ENCODE measurements around the gene GRAMD2A. TPM values are rescaled to one million over a fixed set of nuclear protein-coding genes. Genes with fewer than 3 reads are reported as not detected.

Gene GRAMD2A
- total and polyA plus RNA-seq, 11 donors: 0.03 to 0.45 TPM; not detected in 9

DNA sequence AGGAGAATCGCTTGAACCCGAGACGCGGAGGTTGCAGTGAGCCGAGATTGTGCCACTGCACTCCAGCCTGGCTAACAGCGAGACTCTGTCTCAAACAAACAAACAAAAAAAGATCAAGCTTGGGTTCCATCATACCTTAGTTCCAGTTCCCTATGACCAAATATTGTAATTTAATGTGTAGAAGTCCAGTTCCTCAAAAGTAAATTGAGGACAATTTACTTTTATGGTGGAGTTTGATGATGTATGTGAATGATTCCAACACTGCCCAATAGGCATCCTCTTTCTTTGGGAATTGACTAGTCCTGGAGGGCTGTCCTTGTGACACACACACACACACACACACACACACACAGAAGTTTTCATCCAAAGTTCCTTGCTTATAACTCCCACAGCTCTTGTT, 36.2 kb upstream of the GRAMD2A start:
- intact Hi-C loops (cut with DNase I): loop anchor here in 3 of 10 donors (5.0 kb wide), 2 partner anchors 36 to 39 kb away; partner anchors contain the start of genes PARP6 (in 3 of the 3) and GRAMD2A (in 1 of the 3)
- Histone ChIP-seq H3K36me3 (peaks cover 0 to 10% (median 0%) of the 10 kb centered on the region in 9 donors), H3K27me3 (no peaks in the 10 kb centered on the region), H3K9me3 (no peaks in the 10 kb centered on the region), H3K4me1 (peaks cover 2 to 46% (median 19%) of the 10 kb centered on the region in 12 donors), H3K4me3 (no peak overlapping the region), H3K27ac (no peak overlapping the region)
- ATAC-seq (no peak), DNase-seq (no peak)
- WGBS, 4 donors: 97 to 98% (median 98%) methylated on average over 6 of the region's 6 CpGs
- no peak for TF ChIP-seq POLR2A (IDR thresholded peaks at IDR 0.05)
- TF ChIP-seq, protein P1, sequence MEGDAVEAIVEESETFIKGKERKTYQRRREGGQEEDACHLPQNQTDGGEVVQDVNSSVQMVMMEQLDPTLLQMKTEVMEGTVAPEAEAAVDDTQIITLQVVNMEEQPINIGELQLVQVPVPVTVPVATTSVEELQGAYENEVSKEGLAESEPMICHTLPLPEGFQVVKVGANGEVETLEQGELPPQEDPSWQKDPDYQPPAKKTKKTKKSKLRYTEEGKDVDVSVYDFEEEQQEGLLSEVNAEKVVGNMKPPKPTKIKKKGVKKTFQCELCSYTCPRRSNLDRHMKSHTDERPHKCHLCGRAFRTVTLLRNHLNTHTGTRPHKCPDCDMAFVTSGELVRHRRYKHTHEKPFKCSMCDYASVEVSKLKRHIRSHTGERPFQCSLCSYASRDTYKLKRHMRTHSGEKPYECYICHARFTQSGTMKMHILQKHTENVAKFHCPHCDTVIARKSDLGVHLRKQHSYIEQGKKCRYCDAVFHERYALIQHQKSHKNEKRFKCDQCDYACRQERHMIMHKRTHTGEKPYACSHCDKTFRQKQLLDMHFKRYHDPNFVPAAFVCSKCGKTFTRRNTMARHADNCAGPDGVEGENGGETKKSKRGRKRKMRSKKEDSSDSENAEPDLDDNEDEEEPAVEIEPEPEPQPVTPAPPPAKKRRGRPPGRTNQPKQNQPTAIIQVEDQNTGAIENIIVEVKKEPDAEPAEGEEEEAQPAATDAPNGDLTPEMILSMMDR (IDR thresholded peaks at IDR 0.05): no peak

DNA sequence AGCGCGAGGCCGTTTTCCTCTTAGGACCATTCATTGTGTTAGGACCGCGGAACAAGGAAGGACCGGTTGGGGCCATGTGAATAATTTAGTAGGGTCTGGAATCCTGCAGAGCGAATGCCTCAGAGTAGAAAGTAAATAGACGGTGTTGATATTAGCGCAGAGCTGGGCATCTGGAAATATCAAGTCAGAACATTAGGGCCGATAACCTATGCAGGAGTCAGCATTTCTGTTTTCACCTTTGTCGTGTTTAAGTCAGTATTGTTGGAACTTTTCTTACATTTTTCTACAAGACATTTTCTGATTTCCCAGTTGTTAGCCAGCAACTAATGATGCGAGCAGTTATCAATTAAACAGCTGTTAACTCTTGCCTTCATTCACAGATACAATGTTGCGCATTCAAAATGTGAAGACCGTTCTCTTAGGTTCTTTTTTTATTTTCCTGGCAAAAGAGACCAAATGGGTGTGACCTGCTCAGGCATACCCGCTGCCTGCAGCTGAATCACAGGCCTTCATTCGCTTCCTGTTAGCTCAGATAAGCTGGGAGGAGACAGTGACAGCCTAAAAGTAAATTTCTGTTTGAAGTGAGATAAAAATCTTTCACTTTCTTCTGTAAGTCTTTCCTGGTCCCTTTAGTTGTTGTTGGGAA, 34.4 kb upstream of the GRAMD2A start:
- peak in 3 of 4 donors; percentile 5 to 36 (median 18) for ATAC-seq
- no peaks in the 10 kb centered on the region for H3K9me3 ChIP-seq
- intact Hi-C loops (cut with DNase I): loop anchor here in 6 of 10 donors (1.0 to 5.0 kb wide), 6 partner anchors 29 to 41 kb away; partner anchors contain the start of genes PARP6 (in 5 of the 6) and GRAMD2A (in 1 of the 6)
- peaks cover 4 to 49% (median 35%) of the 10 kb centered on the region in 12 donors for H3K4me1 ChIP-seq
- peak overlapping the region; percentile 73 to 99 (median 89) for H3K4me3 ChIP-seq
- 2 to 4% (median 3%) methylated on average over 16 of the region's 16 CpGs for WGBS, 4 donors
- H3K27ac ChIP-seq: peak overlapping the region; percentile 95 to 100 (median 99)
- TF ChIP-seq POLR2A (IDR thresholded peaks at IDR 0.05): no peak
- TF ChIP-seq, protein P1 (IDR thresholded peaks at IDR 0.05): no peak
- no peaks in the 10 kb centered on the region for H3K27me3 ChIP-seq
- peak in 3 of 5 donors; percentile 38 to 68 (median 41) for DNase-seq
- no peaks in the 10 kb centered on the region for H3K36me3 ChIP-seq

DNA sequence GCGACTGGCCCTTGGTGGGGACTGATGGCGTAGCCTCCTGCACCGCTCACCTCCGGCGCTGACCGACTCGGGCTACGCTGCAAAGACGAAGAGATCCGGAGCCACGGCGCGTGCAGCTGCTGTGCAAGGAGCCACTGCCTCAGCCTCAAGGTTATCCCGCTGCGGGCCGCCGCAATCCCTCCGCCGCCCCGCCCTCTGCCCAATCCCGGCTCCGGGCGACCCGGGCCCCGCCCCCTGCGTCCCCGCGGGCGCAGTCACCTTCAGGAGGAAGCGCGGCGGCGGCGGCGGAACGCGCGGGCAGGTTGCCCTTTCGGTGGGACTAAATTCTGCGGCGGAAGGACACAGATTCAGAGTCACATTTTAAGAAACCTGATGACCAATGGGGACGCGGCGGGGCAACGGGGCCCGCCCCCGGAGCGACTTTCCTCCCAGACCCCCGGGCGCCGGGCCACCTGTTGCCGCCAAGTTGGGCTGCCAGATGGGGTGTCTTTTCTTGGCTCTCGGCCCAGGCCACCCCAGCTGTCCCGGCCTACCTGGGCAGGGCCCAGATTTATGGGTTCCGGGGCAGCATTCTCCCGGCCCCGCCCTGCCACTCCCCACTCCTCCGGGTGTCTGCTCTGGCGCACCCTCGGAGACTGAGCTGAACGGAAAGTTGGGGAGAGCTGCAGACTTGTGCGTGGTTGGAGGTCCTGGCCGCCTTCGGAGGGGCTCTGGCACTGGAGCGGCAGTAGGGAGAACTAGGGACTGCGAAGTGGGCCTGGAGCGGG, 33.7 kb upstream of the GRAMD2A start, which contains the start of gene PKM:
Gene PKM, minus strand, starts transcription at position 125 of the 767 bp plus-strand sequence. CDS start 12,093 bp downstream, outside the sequence.
- peaks cover 4 to 49% (median 43%) of the 10 kb centered on the region in 12 donors for H3K4me1 ChIP-seq
- H3K27me3 ChIP-seq: no peaks in the 10 kb centered on the region
- TF ChIP-seq POLR2A (IDR thresholded peaks at IDR 0.05): peak; percentile 57 to 95
- TF ChIP-seq, protein P1 (IDR thresholded peaks at IDR 0.05): peak in 1 of 12 donors; percentile 6
- ATAC-seq: peak; percentile 79 to 90 (median 88)
- intact Hi-C loops (cut with DNase I): loop anchor here in 6 of 10 donors (1.0 to 5.0 kb wide), 6 partner anchors 28 to 42 kb away; partner anchors contain the start of genes PARP6 (in 5 of the 6) and GRAMD2A (in 1 of the 6)
- peak within 1 kb of the TSS; percentile 95 to 100 (median 99) for H3K27ac ChIP-seq
- H3K4me3 ChIP-seq: peak within 1 kb of the TSS; percentile 73 to 99 (median 89)
- no peaks in the 10 kb centered on the region for H3K9me3 ChIP-seq
- no peaks in the 10 kb centered on the region for H3K36me3 ChIP-seq
- WGBS, 4 donors: 0 to 1% (median 1%) methylated on average over 15 to 67 of the region's 67 CpGs
- peak; percentile 96 to 98 (median 97) for DNase-seq
